GM21786 (cell line): ENCODE data around the gene DIP2C.

Experiments used
- ATAC-seq: cut with Tn5 transposase; IDR thresholded peaks from one replicate; pipeline ENCODE4 v1.9.1; 2021; ENCODE audit not compliant: unreplicated experiment

Gene DIP2C

GRCh38 chr10:557792-558328 is 131.6 kb downstream of the DIP2C start:
- ATAC-seq: no peak

- no peak for ATAC-seq
Observed at GRCh38 chr10:556971-557637, 132.4 kb downstream of the DIP2C start.

GRCh38 chr10:555682-556350 is 133.7 kb downstream of the DIP2C start:
- no peak for ATAC-seq

- no peak for ATAC-seq
Observed at GRCh38 chr10:555281-555680, 134.2 kb downstream of the DIP2C start.

- no peak for ATAC-seq
Observed at GRCh38 chr10:554182-554848, 135.2 kb downstream of the DIP2C start.

- ATAC-seq: no peak
Observed at GRCh38 chr10:553233-553632, 136.2 kb downstream of the DIP2C start.

GRCh38 chr10:552679-553078 is 136.8 kb downstream of the DIP2C start:
- no peak for ATAC-seq

- no peak for ATAC-seq
Observed at GRCh38 chr10:551373-552252, 137.9 kb downstream of the DIP2C start.

GRCh38 chr10:550665-551372 is 138.6 kb downstream of the DIP2C start:
- no peak for ATAC-seq

GRCh38 chr10:549391-549790 is 140.1 kb downstream of the DIP2C start:
- no peak for ATAC-seq

GRCh38 chr10:548238-548901 is 141.1 kb downstream of the DIP2C start:
- ATAC-seq: no peak

- no peak for ATAC-seq
Observed at GRCh38 chr10:547591-548081, 141.8 kb downstream of the DIP2C start.

- ATAC-seq: no peak
Observed at GRCh38 chr10:546971-547590, 142.4 kb downstream of the DIP2C start.

- no peak for ATAC-seq
Observed at GRCh38 chr10:546451-546850, 143.0 kb downstream of the DIP2C start.

- no peak for ATAC-seq
Observed at GRCh38 chr10:543862-544822, 145.3 kb downstream of the DIP2C start.

GRCh38 chr10:543131-543530 is 146.3 kb downstream of the DIP2C start:
- no peak for ATAC-seq

- ATAC-seq: no peak
Observed at GRCh38 chr10:541750-542371, 147.6 kb downstream of the DIP2C start.

- no peak for ATAC-seq
Observed at GRCh38 chr10:541041-541440, 148.4 kb downstream of the DIP2C start.
